Fibroblast of villous mesenchyme (primary cell): ENCODE measurements around the gene CDC42BPB. TPM values are rescaled to one million over a fixed set of nuclear protein-coding genes. Genes with fewer than 3 reads are reported as not detected.

ENCODE experiments used
- DNase-seq: peaks from one replicate; pipeline ENCODE4 v3.0.0-alpha.2; 2010; ENCODE audit warnings: low read depth
- H3K4me3 ChIP-seq: 2 replicates; pipeline ENCODE4 v1.5.1; 2011; ENCODE audit warnings: low read depth, mild to moderate bottlenecking, low read length
- CTCF ChIP-seq: IDR thresholded peaks from 2 replicates; pipeline ENCODE4 v1.5.1; 2012; ENCODE audit warnings: low read depth, mild to moderate bottlenecking, low read length; ENCODE audit not compliant: insufficient read depth
- total RNA-seq: library from RNA; depleted of rRNA; stranded (reverse); fragments of >200 nt; gene quantifications from 2 replicates; pipeline ENCODE4 v1.2.3, GENCODE V29; 2012

Gene CDC42BPB
- total RNA-seq, 1 donor, result 122 TPM

GRCh38 chr14:102933618-102934231 lies 123.6 kb downstream of the CDC42BPB start:
- DNase-seq, result no peak
- TF ChIP-seq CTCF, result no peak
- no peak overlapping the region for H3K4me3 ChIP-seq

DNA sequence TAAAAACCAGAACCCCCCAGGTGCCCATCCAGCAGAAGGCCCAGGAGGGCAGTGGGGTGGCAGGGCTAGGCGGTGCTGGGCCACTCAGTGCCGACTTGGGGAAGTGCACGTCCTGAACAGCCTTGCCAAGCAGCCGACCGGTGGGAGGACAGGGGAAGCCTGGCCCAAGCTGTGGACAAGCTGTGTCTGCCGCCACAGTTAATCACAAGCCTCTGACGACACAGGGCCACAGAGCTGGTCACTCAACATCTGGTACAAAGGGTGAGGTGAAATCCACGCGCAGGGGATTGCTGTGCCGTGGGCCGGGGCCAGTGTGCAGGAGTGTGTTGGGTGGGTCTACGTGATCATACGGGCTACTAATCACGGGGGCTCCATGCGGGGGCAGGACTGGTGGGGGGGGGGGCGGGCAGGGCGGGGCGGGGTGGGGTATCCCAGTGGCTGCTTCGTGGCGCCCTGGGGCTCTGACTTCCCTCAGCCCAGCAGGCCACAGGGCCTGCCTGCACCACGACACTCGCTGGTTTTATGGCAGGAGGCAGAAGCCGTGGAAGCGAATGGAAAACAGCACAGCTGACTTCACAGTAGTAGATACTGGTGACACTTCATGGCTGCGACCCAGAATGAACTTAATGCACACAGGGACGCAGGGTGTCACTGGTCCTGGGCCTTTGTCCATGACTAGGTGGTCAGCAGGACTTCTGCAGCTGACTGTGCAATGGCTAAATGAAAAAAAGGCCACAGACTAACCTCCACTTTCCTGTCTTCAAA lies 124.7 kb downstream of the CDC42BPB start:
- no peak for DNase-seq
- H3K4me3 ChIP-seq, result no peak overlapping the region
- TF ChIP-seq CTCF, result no peak

GRCh38 chr14:102931580-102932285 lies 125.6 kb downstream of the CDC42BPB start:
- no peak for DNase-seq
- no peak for TF ChIP-seq CTCF
- H3K4me3 ChIP-seq, result no peak overlapping the region

DNA sequence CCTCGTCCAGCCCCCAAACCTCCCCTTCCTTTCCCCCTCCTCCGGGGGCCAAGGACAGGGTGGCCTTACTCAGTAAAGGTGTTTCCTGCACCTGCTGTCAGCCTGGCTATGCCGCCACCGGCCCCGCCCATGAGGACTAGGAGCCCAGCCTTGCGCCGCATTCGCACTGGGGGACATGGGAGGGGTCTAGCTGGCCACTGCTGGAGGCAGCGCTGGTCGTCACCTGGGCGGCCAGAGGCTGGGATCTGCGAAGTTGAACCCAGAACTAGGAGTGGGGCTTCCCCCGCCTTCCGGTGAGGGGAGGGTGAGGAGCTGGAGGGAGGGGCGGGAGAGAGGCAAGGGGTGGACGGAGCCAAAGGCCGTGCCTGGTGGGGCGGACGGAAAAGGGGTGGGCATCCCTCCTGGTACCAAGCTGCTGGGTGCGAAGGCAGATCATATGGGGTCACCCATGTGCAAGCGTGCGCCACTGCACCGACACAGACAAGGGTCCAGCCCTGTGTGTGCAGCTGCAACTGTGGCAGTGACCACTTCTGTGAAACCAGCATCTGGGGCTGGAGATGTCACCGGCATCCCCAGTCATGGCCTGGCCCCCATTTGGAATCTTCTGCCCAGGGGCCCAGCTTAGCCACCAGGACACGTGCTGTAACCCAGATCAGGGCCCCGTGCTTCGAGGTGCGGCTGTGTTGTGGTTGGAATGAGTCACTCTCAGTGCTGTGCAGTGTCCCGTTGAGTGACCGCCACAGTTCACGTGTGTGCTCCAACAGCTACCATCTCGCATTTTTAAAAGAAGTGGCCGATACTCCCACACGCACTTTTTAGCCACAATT lies 126.4 kb downstream of the CDC42BPB start:
- TF ChIP-seq CTCF, result no peak
- DNase-seq, result peak; percentile 40

GRCh38 chr14:102930138-102930752 lies 127.1 kb downstream of the CDC42BPB start:
- no peak for DNase-seq
- H3K4me3 ChIP-seq, result no peak overlapping the region
- no peak for TF ChIP-seq CTCF

More for the DNA sequence above, 126.4 kb downstream of the CDC42BPB start:
- no peak overlapping the region for H3K4me3 ChIP-seq
